SK-N-SH treated with all-trans-retinoic acid at 6 μM for 48 hours (cell line): ENCODE results near the gene TIPRL.

Source experiments
- ATAC-seq: fragments of 200-7000 bp; cut with Tn5 transposase; 3 replicates; pipeline ENCODE4 v1.9.1; 2020; ENCODE audit warnings: mild to moderate bottlenecking, moderate library complexity
- BACH2 ChIP-seq: fragments of 250-450 bp; sonication (Bioruptor Pico); IDR thresholded peaks from 2 replicates; pipeline ENCODE4 v1.9.0; 2021; ENCODE audit warnings: mild to moderate bottlenecking, borderline replicate concordance
- CSDC2 ChIP-seq: fragments of 250-450 bp; sonication (Bioruptor Pico); IDR thresholded peaks from 2 replicates; pipeline ENCODE4 v1.5.0; 2020; ENCODE audit warnings: mild to moderate bottlenecking, moderate library complexity
- ESRRG ChIP-seq: fragments of 250-450 bp; sonication (Bioruptor Pico); IDR thresholded peaks from 2 replicates; pipeline ENCODE4 v1.6.1; 2021; ENCODE audit warnings: mild to moderate bottlenecking
- ISL1 ChIP-seq: fragments of 250-450 bp; sonication (Bioruptor Pico); IDR thresholded peaks from 2 replicates; pipeline ENCODE4 v2.1.2; 2022; ENCODE audit warnings: mild to moderate bottlenecking, moderate library complexity
- OSR1 ChIP-seq: fragments of 250-450 bp; sonication (Bioruptor Pico); IDR thresholded peaks from 2 replicates; pipeline ENCODE4 v1.8.0; 2022; ENCODE audit warnings: moderate library complexity, mild to moderate bottlenecking, inconsistent platforms
- PPARA ChIP-seq: fragments of 250-450 bp; sonication (Bioruptor Pico); IDR thresholded peaks from 2 replicates; pipeline ENCODE4 v1.5.0; 2020; ENCODE audit warnings: mild to moderate bottlenecking, borderline replicate concordance
- SNAI2 ChIP-seq: fragments of 250-450 bp; sonication (Bioruptor Pico); IDR thresholded peaks from 2 replicates; pipeline ENCODE4 v1.5.0; 2020; ENCODE audit warnings: mild to moderate bottlenecking, moderate library complexity
- TOX ChIP-seq: fragments of 250-450 bp; sonication (Bioruptor Pico); IDR thresholded peaks from 2 replicates; pipeline ENCODE4 v1.8.0; 2021; ENCODE audit warnings: mild to moderate bottlenecking, moderate library complexity, borderline replicate concordance
- ZC3H10 ChIP-seq: fragments of 250-450 bp; sonication (Bioruptor Pico); IDR thresholded peaks from 2 replicates; pipeline ENCODE4 v1.5.1; 2021; ENCODE audit warnings: mild to moderate bottlenecking, moderate library complexity
- ZFP3 ChIP-seq: fragments of 250-450 bp; sonication (Bioruptor Pico); IDR thresholded peaks from 2 replicates; pipeline ENCODE4 v1.5.0; 2020; ENCODE audit warnings: mild to moderate bottlenecking, moderate library complexity
- ZNF565 ChIP-seq: fragments of 450-650 bp; formaldehyde crosslinking; conservative IDR thresholded peaks from 2 replicates; pipeline ENCODE4 v1.5.0; 2020; ENCODE audit warnings: low read depth, mild to moderate bottlenecking, moderate library complexity
- ZNF70 ChIP-seq: fragments of 450-650 bp; formaldehyde crosslinking; IDR thresholded peaks from 2 replicates; pipeline ENCODE4 v1.5.0; 2020; ENCODE audit warnings: mild to moderate bottlenecking, moderate library complexity
- TF ChIP-seq, protein P1 (sequence below): fragments of 250-450 bp; sonication (Bioruptor Pico); IDR thresholded peaks from 2 replicates; pipeline ENCODE4 v1.8.0; 2021; ENCODE audit warnings: low read depth, mild to moderate bottlenecking, moderate library complexity, borderline replicate concordance
- TF ChIP-seq, protein P2 (sequence below): fragments of 250-450 bp; sonication (Bioruptor Pico); IDR thresholded peaks from 2 replicates; pipeline ENCODE4 v1.5.0; 2020; ENCODE audit warnings: mild to moderate bottlenecking, moderate library complexity
- TF ChIP-seq, protein P3 (sequence below): fragments of 250-450 bp; sonication (Bioruptor Pico); IDR thresholded peaks from 2 replicates; pipeline ENCODE4 v1.5.1; 2020; ENCODE audit warnings: low read depth, mild to moderate bottlenecking, moderate library complexity
- TF ChIP-seq, protein P4 (sequence below): fragments of 250-450 bp; sonication (Bioruptor Pico); IDR thresholded peaks from 2 replicates; pipeline ENCODE4 v1.8.0; 2020; ENCODE audit warnings: mild to moderate bottlenecking, moderate library complexity, borderline replicate concordance
- TF ChIP-seq, protein P5 (sequence below): fragments of 250-450 bp; sonication (Bioruptor Pico); IDR thresholded peaks from 2 replicates; pipeline ENCODE4 v1.5.1; 2021; ENCODE audit warnings: mild to moderate bottlenecking, moderate library complexity

TIPRL gene

DNA sequence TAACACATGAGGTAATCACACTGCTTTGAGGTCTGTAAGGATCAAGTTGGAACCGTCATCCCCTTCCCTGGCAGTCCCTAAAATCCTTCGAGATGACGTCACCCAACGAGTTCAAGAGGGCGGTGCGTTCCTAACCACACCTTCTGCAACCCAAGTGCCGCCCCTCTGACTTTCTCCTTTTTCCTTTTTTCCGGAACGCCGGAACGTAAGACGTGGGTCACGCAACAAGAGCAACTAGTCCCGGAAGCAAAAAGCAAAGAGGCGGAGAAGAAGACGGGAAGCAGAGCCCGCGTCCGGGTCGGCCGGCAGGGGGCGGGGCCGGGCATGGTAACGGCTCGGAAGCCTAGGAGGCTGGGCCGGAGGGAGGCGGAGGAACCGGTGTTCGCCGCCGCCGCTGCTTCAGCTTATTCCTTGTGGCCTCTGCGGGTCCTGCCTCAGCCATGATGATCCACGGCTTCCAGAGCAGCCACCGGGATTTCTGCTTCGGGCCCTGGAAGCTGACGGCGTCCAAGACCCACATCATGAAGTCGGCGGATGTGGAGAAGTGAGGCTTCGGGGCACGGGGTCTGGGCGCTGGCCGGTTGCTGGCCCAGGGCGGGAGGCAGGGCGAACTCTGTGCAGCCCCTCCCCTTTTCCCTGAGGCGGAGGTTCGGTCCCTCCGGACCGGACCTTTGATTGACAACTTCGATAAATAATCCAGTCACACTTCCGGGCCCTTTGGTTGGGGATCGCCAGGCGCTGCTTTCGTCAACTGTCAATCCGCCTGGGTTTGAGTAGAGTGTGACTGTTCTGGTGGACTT is at the start of gene TIPRL:
Gene TIPRL, plus strand, starts transcription at position 325 of the 800 bp plus-strand sequence. Its CDS starts 116 bp downstream, at position 441.
- TF ChIP-seq, protein P1, sequence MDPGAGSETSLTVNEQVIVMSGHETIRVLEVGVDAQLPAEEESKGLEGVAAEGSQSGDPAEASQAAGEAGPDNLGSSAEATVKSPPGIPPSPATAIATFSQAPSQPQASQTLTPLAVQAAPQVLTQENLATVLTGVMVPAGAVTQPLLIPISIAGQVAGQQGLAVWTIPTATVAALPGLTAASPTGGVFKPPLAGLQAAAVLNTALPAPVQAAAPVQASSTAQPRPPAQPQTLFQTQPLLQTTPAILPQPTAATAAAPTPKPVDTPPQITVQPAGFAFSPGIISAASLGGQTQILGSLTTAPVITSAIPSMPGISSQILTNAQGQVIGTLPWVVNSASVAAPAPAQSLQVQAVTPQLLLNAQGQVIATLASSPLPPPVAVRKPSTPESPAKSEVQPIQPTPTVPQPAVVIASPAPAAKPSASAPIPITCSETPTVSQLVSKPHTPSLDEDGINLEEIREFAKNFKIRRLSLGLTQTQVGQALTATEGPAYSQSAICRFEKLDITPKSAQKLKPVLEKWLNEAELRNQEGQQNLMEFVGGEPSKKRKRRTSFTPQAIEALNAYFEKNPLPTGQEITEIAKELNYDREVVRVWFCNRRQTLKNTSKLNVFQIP (CRISPR knock-in tag) = peak; percentile 38; the same call in 1 of the 2 replicates
- TF ChIP-seq, protein P2, sequence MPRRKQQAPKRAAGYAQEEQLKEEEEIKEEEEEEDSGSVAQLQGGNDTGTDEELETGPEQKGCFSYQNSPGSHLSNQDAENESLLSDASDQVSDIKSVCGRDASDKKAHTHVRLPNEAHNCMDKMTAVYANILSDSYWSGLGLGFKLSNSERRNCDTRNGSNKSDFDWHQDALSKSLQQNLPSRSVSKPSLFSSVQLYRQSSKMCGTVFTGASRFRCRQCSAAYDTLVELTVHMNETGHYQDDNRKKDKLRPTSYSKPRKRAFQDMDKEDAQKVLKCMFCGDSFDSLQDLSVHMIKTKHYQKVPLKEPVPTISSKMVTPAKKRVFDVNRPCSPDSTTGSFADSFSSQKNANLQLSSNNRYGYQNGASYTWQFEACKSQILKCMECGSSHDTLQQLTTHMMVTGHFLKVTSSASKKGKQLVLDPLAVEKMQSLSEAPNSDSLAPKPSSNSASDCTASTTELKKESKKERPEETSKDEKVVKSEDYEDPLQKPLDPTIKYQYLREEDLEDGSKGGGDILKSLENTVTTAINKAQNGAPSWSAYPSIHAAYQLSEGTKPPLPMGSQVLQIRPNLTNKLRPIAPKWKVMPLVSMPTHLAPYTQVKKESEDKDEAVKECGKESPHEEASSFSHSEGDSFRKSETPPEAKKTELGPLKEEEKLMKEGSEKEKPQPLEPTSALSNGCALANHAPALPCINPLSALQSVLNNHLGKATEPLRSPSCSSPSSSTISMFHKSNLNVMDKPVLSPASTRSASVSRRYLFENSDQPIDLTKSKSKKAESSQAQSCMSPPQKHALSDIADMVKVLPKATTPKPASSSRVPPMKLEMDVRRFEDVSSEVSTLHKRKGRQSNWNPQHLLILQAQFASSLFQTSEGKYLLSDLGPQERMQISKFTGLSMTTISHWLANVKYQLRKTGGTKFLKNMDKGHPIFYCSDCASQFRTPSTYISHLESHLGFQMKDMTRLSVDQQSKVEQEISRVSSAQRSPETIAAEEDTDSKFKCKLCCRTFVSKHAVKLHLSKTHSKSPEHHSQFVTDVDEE (CRISPR knock-in tag) = no peak
- TF ChIP-seq PPARA = 0 out of 2 replicates have a peak, but pooled peaks have one; percentile 53
- TF ChIP-seq SNAI2 (CRISPR knock-in tag) = no peak
- TF ChIP-seq, protein P3, sequence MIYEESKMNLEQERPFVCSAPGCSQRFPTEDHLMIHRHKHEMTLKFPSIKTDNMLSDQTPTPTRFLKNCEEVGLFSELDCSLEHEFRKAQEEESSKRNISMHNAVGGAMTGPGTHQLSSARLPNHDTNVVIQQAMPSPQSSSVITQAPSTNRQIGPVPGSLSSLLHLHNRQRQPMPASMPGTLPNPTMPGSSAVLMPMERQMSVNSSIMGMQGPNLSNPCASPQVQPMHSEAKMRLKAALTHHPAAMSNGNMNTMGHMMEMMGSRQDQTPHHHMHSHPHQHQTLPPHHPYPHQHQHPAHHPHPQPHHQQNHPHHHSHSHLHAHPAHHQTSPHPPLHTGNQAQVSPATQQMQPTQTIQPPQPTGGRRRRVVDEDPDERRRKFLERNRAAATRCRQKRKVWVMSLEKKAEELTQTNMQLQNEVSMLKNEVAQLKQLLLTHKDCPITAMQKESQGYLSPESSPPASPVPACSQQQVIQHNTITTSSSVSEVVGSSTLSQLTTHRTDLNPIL (CRISPR knock-in tag) = no peak
- no peak for TF ChIP-seq CSDC2
- TF ChIP-seq, protein P4, sequence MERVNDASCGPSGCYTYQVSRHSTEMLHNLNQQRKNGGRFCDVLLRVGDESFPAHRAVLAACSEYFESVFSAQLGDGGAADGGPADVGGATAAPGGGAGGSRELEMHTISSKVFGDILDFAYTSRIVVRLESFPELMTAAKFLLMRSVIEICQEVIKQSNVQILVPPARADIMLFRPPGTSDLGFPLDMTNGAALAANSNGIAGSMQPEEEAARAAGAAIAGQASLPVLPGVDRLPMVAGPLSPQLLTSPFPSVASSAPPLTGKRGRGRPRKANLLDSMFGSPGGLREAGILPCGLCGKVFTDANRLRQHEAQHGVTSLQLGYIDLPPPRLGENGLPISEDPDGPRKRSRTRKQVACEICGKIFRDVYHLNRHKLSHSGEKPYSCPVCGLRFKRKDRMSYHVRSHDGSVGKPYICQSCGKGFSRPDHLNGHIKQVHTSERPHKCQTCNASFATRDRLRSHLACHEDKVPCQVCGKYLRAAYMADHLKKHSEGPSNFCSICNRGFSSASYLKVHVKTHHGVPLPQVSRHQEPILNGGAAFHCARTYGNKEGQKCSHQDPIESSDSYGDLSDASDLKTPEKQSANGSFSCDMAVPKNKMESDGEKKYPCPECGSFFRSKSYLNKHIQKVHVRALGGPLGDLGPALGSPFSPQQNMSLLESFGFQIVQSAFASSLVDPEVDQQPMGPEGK (CRISPR knock-in tag) = no peak
- TF ChIP-seq ISL1 (CRISPR knock-in tag) = no peak
- 0 out of 2 replicates have a peak, but pooled peaks have one; percentile 40 for TF ChIP-seq BACH2 (CRISPR knock-in tag)
- TF ChIP-seq TOX (CRISPR knock-in tag) = peak; percentile 50; the same call in 1 of the 2 replicates
- peak; percentile 91 for TF ChIP-seq ZNF565 (CRISPR knock-in tag)
- TF ChIP-seq OSR1 (CRISPR knock-in tag) = 0 out of 2 replicates have a peak, but pooled peaks have one; percentile 27
- TF ChIP-seq, protein P5, sequence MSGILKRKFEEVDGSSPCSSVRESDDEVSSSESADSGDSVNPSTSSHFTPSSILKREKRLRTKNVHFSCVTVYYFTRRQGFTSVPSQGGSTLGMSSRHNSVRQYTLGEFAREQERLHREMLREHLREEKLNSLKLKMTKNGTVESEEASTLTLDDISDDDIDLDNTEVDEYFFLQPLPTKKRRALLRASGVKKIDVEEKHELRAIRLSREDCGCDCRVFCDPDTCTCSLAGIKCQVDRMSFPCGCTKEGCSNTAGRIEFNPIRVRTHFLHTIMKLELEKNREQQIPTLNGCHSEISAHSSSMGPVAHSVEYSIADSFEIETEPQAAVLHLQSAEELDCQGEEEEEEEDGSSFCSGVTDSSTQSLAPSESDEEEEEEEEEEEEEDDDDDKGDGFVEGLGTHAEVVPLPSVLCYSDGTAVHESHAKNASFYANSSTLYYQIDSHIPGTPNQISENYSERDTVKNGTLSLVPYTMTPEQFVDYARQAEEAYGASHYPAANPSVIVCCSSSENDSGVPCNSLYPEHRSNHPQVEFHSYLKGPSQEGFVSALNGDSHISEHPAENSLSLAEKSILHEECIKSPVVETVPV (CRISPR knock-in tag) = no peak
- peak; percentile 96 for ATAC-seq

DNA sequence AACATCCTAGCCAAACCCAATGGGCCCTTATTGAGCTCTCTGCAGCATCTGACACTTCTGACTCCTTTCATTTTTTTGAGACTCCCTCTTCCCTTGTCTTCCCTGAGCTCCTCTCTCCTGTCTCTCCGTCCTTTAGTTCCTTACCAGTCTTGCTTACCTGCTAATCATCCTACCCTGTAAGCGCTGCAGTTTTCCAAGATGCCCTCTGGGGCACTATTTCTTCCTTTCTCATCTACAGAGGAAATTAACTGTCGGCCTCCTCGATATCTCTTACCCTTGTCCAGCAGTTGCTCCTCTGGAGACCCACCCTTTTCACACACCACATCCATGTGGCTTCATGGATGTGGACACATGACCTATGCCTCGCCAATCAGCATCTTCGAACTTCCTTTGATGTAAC is 48.8 kb upstream of the TIPRL start:
- ATAC-seq = no peak
- no peak for TF ChIP-seq PPARA
- TF ChIP-seq ZNF70 (CRISPR knock-in tag) = no peak
- TF ChIP-seq ESRRG (CRISPR knock-in tag) = no peak
- no peak for TF ChIP-seq TOX (CRISPR knock-in tag)
- TF ChIP-seq, protein P2 (CRISPR knock-in tag) = no peak
- no peak for TF ChIP-seq OSR1 (CRISPR knock-in tag)
- no peak for TF ChIP-seq CSDC2
- no peak for TF ChIP-seq ISL1 (CRISPR knock-in tag)
- no peak for TF ChIP-seq ZC3H10 (CRISPR knock-in tag)
- TF ChIP-seq, protein P4 (CRISPR knock-in tag) = no peak
- TF ChIP-seq, protein P5 (CRISPR knock-in tag) = no peak
- no peak for TF ChIP-seq ZFP3 (CRISPR knock-in tag)
- TF ChIP-seq, protein P1 (CRISPR knock-in tag) = no peak
